ENCODE data around the gene CKLF. TPM values are rescaled to one million over a fixed set of nuclear protein-coding genes. Genes with fewer than 3 reads are reported as not detected.

CKLF gene
- total RNA-seq, 1 experiment from 2014 or later, result 21.0 TPM

DNA sequence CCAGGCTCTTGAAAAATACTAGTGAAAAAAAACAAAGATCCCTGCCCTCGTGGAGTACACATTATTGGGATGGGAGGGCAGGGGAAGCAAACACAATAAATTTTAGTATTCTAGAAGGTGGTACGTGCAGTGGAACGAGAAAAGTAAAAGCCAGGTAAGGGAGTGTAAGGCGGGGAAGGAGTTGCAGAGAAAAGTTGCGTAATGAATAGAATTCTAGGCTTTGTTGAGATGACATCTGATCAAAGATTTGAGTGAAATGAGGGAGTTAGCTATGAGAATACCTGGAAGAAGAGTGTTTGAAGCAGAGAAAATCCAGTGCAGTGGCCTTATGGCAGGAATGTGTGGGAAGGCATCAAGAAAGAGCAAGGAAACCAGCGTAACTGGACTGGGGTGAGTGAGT is 2.1 kb downstream of the CKLF start:
- ChIA-PET CTCF (no interaction called here), POLR2A (no interaction called here)

DNA sequence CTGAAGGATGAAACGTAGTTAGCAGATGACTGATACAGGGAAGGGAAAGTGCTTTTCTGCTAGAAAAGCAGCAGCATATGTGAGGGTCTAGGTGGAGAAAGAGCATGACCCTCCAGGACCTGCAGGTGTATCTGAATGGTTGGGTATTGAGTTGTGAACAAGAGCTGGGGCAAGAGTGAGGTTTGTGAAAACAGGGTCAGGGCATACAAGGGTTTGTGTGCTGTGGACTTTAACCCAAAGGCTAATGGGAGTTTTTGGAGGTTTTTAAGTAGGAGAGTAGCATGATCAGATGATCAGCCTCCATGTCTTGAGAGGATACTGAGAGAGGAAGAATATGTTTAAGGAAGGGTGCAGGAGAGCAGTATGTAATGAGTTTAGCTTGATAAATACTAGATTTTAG is 7.7 kb downstream of the CKLF start:
- Mint-ChIP-seq H3K27me3 (ENCODE audit: low read depth) (no peaks in the 10 kb centered on the region; the same call in 1 of the 2 replicates), H3K4me3 (no peak overlapping the region), H3K4me1 (no peaks in the 10 kb centered on the region), H3K36me3 (no peaks in the 10 kb centered on the region), H3K9me3 (no peaks in the 10 kb centered on the region), H3K27ac (no peak overlapping the region)
- DNase-seq (ENCODE audit: low spot score) (no peak), ATAC-seq (no peak)
- ChIA-PET POLR2A (no interaction called here), CTCF (no interaction called here)
- TF ChIP-seq NFATC4 (CRISPR knock-in tag; IDR thresholded peaks at IDR 0.05), result no peak
- no peak for TF ChIP-seq FOXP1 (CRISPR knock-in tag; IDR thresholded peaks at IDR 0.05; ENCODE audit: borderline replicate concordance)
- TF ChIP-seq PRRX2 (CRISPR knock-in tag; IDR thresholded peaks at IDR 0.05), result no peak
- no peak for TF ChIP-seq ZNF232 (CRISPR knock-in tag; IDR thresholded peaks at IDR 0.05)
- TF ChIP-seq ZNF219 (CRISPR knock-in tag; IDR thresholded peaks at IDR 0.05; ENCODE audit: borderline replicate concordance), result no peak
- TF ChIP-seq, protein P1, sequence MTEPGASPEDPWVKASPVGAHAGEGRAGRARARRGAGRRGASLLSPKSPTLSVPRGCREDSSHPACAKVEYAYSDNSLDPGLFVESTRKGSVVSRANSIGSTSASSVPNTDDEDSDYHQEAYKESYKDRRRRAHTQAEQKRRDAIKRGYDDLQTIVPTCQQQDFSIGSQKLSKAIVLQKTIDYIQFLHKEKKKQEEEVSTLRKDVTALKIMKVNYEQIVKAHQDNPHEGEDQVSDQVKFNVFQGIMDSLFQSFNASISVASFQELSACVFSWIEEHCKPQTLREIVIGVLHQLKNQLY (CRISPR knock-in tag; IDR thresholded peaks at IDR 0.05), result no peak
- TF ChIP-seq TEAD1 (CRISPR knock-in tag; IDR thresholded peaks at IDR 0.05), result no peak
- TF ChIP-seq, protein P2, sequence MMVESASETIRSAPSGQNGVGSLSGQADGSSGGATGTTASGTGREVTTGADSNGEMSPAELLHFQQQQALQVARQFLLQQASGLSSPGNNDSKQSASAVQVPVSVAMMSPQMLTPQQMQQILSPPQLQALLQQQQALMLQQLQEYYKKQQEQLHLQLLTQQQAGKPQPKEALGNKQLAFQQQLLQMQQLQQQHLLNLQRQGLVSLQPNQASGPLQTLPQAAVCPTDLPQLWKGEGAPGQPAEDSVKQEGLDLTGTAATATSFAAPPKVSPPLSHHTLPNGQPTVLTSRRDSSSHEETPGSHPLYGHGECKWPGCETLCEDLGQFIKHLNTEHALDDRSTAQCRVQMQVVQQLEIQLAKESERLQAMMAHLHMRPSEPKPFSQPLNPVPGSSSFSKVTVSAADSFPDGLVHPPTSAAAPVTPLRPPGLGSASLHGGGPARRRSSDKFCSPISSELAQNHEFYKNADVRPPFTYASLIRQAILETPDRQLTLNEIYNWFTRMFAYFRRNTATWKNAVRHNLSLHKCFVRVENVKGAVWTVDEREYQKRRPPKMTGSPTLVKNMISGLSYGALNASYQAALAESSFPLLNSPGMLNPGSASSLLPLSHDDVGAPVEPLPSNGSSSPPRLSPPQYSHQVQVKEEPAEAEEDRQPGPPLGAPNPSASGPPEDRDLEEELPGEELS (CRISPR knock-in tag; IDR thresholded peaks at IDR 0.05), result no peak
- no peak for TF ChIP-seq RELA (CRISPR knock-in tag; IDR thresholded peaks at IDR 0.05; ENCODE audit: borderline replicate concordance)
- no peak for TF ChIP-seq ZBTB21 (CRISPR knock-in tag; IDR thresholded peaks at IDR 0.05; ENCODE audit: borderline replicate concordance)

More for the DNA sequence above, 2.1 kb downstream of the CKLF start:
- Mint-ChIP-seq H3K9me3 (peaks cover 3% of the 10 kb centered on the region; the same call in 1 of the 2 replicates), H3K36me3 (peaks cover 4% of the 10 kb centered on the region), H3K4me3 (no peak overlapping the region), H3K4me1 (peaks cover 25% of the 10 kb centered on the region), H3K27me3 (ENCODE audit: low read depth) (peaks cover 36% of the 10 kb centered on the region), H3K27ac (no peak overlapping the region)
- TF ChIP-seq, protein P3, sequence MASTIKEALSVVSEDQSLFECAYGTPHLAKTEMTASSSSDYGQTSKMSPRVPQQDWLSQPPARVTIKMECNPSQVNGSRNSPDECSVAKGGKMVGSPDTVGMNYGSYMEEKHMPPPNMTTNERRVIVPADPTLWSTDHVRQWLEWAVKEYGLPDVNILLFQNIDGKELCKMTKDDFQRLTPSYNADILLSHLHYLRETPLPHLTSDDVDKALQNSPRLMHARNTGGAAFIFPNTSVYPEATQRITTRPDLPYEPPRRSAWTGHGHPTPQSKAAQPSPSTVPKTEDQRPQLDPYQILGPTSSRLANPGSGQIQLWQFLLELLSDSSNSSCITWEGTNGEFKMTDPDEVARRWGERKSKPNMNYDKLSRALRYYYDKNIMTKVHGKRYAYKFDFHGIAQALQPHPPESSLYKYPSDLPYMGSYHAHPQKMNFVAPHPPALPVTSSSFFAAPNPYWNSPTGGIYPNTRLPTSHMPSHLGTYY (CRISPR knock-in tag; IDR thresholded peaks at IDR 0.05), result no peak
- TF ChIP-seq MXD4 (CRISPR knock-in tag; IDR thresholded peaks at IDR 0.05; ENCODE audit: borderline replicate concordance) (no peak), NFATC4 (CRISPR knock-in tag; IDR thresholded peaks at IDR 0.05) (no peak), GTF2I (CRISPR knock-in tag; conservative IDR thresholded peaks at IDR 0.05) (no peak)
- TF ChIP-seq, protein P4, sequence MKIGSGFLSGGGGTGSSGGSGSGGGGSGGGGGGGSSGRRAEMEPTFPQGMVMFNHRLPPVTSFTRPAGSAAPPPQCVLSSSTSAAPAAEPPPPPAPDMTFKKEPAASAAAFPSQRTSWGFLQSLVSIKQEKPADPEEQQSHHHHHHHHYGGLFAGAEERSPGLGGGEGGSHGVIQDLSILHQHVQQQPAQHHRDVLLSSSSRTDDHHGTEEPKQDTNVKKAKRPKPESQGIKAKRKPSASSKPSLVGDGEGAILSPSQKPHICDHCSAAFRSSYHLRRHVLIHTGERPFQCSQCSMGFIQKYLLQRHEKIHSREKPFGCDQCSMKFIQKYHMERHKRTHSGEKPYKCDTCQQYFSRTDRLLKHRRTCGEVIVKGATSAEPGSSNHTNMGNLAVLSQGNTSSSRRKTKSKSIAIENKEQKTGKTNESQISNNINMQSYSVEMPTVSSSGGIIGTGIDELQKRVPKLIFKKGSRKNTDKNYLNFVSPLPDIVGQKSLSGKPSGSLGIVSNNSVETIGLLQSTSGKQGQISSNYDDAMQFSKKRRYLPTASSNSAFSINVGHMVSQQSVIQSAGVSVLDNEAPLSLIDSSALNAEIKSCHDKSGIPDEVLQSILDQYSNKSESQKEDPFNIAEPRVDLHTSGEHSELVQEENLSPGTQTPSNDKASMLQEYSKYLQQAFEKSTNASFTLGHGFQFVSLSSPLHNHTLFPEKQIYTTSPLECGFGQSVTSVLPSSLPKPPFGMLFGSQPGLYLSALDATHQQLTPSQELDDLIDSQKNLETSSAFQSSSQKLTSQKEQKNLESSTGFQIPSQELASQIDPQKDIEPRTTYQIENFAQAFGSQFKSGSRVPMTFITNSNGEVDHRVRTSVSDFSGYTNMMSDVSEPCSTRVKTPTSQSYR (CRISPR knock-in tag; IDR thresholded peaks at IDR 0.05), result no peak
- TF ChIP-seq, protein P5, sequence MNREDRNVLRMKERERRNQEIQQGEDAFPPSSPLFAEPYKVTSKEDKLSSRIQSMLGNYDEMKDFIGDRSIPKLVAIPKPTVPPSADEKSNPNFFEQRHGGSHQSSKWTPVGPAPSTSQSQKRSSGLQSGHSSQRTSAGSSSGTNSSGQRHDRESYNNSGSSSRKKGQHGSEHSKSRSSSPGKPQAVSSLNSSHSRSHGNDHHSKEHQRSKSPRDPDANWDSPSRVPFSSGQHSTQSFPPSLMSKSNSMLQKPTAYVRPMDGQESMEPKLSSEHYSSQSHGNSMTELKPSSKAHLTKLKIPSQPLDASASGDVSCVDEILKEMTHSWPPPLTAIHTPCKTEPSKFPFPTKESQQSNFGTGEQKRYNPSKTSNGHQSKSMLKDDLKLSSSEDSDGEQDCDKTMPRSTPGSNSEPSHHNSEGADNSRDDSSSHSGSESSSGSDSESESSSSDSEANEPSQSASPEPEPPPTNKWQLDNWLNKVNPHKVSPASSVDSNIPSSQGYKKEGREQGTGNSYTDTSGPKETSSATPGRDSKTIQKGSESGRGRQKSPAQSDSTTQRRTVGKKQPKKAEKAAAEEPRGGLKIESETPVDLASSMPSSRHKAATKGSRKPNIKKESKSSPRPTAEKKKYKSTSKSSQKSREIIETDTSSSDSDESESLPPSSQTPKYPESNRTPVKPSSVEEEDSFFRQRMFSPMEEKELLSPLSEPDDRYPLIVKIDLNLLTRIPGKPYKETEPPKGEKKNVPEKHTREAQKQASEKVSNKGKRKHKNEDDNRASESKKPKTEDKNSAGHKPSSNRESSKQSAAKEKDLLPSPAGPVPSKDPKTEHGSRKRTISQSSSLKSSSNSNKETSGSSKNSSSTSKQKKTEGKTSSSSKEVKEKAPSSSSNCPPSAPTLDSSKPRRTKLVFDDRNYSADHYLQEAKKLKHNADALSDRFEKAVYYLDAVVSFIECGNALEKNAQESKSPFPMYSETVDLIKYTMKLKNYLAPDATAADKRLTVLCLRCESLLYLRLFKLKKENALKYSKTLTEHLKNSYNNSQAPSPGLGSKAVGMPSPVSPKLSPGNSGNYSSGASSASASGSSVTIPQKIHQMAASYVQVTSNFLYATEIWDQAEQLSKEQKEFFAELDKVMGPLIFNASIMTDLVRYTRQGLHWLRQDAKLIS (CRISPR knock-in tag; IDR thresholded peaks at IDR 0.05; ENCODE audit: borderline replicate concordance), result no peak
- TF ChIP-seq, protein P6, sequence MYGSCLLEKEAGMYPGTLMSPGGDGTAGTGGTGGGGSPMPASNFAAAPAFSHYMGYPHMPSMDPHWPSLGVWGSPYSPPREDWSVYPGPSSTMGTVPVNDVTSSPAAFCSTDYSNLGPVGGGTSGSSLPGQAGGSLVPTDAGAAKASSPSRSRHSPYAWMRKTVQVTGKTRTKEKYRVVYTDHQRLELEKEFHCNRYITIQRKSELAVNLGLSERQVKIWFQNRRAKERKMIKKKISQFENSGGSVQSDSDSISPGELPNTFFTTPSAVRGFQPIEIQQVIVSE (CRISPR knock-in tag; IDR thresholded peaks at IDR 0.05; ENCODE audit: borderline replicate concordance), result no peak
- TF ChIP-seq, protein P7, sequence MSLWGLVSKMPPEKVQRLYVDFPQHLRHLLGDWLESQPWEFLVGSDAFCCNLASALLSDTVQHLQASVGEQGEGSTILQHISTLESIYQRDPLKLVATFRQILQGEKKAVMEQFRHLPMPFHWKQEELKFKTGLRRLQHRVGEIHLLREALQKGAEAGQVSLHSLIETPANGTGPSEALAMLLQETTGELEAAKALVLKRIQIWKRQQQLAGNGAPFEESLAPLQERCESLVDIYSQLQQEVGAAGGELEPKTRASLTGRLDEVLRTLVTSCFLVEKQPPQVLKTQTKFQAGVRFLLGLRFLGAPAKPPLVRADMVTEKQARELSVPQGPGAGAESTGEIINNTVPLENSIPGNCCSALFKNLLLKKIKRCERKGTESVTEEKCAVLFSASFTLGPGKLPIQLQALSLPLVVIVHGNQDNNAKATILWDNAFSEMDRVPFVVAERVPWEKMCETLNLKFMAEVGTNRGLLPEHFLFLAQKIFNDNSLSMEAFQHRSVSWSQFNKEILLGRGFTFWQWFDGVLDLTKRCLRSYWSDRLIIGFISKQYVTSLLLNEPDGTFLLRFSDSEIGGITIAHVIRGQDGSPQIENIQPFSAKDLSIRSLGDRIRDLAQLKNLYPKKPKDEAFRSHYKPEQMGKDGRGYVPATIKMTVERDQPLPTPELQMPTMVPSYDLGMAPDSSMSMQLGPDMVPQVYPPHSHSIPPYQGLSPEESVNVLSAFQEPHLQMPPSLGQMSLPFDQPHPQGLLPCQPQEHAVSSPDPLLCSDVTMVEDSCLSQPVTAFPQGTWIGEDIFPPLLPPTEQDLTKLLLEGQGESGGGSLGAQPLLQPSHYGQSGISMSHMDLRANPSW (CRISPR knock-in tag; conservative IDR thresholded peaks at IDR 0.05; ENCODE audit: low read depth), result no peak
- ATAC-seq (no peak), DNase-seq (ENCODE audit: low spot score) (no peak)

All from WTC11 (cell line).